ENCODE data around the gene PARD6A.

GRCh38 chr16:67656344-67657016 lies 4.3 kb upstream of the PARD6A start:
- TF ChIP-seq, protein P1, sequence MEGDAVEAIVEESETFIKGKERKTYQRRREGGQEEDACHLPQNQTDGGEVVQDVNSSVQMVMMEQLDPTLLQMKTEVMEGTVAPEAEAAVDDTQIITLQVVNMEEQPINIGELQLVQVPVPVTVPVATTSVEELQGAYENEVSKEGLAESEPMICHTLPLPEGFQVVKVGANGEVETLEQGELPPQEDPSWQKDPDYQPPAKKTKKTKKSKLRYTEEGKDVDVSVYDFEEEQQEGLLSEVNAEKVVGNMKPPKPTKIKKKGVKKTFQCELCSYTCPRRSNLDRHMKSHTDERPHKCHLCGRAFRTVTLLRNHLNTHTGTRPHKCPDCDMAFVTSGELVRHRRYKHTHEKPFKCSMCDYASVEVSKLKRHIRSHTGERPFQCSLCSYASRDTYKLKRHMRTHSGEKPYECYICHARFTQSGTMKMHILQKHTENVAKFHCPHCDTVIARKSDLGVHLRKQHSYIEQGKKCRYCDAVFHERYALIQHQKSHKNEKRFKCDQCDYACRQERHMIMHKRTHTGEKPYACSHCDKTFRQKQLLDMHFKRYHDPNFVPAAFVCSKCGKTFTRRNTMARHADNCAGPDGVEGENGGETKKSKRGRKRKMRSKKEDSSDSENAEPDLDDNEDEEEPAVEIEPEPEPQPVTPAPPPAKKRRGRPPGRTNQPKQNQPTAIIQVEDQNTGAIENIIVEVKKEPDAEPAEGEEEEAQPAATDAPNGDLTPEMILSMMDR (conservative IDR thresholded peaks at IDR 0.05; ENCODE audit: low read length): no peak
- TF ChIP-seq EZH2phosphoT487 (IDR thresholded peaks at IDR 0.05; ENCODE audit: borderline replicate concordance): no peak

Data from Loucy (cell line).